OCI-LY1 (cell line): ENCODE measurements around the gene OFD1.

Experiments
- EZH2 ChIP-seq: fragments of 200-600 bp; sonication (generic), shearing (Covaris generic); IDR thresholded peaks from 2 replicates; pipeline ENCODE4 v1.8.0; 2017; ENCODE audit warnings: borderline replicate concordance, mixed run types, mild to moderate bottlenecking, antibody characterized with exemption, low read length, moderate library complexity, mixed read lengths
- TF ChIP-seq, protein P1 (sequence below): fragments of 200-600 bp; sonication (generic), shearing (Covaris generic); IDR thresholded peaks from 2 replicates; pipeline ENCODE4 v1.5.1; 2017; ENCODE audit warnings: mild to moderate bottlenecking, antibody characterized with exemption, low read length, moderate library complexity, mixed read lengths

DNA sequence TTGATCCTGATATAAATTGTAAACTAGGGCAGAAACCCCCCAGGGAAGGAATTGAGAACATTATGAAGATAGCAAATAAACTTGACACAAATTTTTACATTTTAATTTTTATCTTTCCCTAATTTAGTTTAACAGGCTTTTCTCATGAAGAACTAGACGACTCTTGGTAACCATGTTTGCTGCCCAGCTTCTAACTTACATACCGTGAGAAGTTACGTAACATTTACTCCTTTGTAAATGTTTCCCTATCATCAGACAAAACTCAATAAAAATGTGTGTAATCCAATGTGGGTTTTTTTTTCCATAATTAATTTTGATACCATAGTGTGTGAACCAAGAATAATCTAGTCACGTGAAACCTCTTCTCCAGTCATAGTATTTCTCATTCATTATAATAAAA is 34.4 kb downstream of the OFD1 start:
- TF ChIP-seq EZH2 = no peak
- TF ChIP-seq, protein P1, sequence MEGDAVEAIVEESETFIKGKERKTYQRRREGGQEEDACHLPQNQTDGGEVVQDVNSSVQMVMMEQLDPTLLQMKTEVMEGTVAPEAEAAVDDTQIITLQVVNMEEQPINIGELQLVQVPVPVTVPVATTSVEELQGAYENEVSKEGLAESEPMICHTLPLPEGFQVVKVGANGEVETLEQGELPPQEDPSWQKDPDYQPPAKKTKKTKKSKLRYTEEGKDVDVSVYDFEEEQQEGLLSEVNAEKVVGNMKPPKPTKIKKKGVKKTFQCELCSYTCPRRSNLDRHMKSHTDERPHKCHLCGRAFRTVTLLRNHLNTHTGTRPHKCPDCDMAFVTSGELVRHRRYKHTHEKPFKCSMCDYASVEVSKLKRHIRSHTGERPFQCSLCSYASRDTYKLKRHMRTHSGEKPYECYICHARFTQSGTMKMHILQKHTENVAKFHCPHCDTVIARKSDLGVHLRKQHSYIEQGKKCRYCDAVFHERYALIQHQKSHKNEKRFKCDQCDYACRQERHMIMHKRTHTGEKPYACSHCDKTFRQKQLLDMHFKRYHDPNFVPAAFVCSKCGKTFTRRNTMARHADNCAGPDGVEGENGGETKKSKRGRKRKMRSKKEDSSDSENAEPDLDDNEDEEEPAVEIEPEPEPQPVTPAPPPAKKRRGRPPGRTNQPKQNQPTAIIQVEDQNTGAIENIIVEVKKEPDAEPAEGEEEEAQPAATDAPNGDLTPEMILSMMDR = no peak
